NB4 (cell line): ENCODE data around the gene SUPT16H.

ENCODE experiments used
- MYC ChIP-seq: IDR thresholded peaks from 2 replicates; pipeline ENCODE4 v1.6.1; 2011; ENCODE audit warnings: low read depth, low read length
- POLR2A ChIP-seq: IDR thresholded peaks from 2 replicates; pipeline ENCODE4 v1.6.1; 2011; ENCODE audit warnings: mild to moderate bottlenecking; ENCODE audit not compliant: insufficient read length; ENCODE audit errors: extremely low read depth
- TF ChIP-seq, protein P1 (sequence below): IDR thresholded peaks from one replicate; pipeline ENCODE4 v1.5.1; 2012; ENCODE audit warnings: low read depth, low read length
- TF ChIP-seq, protein P2 (sequence below): IDR thresholded peaks from 2 replicates; pipeline ENCODE4 v1.6.1; 2011; ENCODE audit warnings: low read depth, low read length

DNA sequence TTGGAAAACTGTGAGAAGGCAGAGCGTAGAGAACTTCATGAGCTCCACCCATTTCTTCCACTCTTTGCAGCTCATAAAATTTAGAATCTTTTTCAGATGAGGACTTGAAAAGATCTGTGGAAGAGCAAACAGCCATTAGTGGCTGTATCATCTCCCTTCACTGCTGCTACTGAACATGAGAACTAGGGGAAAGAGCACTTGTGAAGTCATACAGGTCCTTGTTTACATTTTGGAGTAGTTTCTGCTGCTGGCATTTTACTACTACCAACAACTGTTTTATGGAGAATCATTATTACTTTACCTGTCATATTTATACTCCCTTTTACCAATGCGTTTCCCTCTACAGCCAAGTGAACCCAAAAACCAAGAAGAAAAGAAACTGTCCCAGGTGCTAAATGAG lies 62.9 kb downstream of the SUPT16H start:
- TF ChIP-seq, protein P1, sequence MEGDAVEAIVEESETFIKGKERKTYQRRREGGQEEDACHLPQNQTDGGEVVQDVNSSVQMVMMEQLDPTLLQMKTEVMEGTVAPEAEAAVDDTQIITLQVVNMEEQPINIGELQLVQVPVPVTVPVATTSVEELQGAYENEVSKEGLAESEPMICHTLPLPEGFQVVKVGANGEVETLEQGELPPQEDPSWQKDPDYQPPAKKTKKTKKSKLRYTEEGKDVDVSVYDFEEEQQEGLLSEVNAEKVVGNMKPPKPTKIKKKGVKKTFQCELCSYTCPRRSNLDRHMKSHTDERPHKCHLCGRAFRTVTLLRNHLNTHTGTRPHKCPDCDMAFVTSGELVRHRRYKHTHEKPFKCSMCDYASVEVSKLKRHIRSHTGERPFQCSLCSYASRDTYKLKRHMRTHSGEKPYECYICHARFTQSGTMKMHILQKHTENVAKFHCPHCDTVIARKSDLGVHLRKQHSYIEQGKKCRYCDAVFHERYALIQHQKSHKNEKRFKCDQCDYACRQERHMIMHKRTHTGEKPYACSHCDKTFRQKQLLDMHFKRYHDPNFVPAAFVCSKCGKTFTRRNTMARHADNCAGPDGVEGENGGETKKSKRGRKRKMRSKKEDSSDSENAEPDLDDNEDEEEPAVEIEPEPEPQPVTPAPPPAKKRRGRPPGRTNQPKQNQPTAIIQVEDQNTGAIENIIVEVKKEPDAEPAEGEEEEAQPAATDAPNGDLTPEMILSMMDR: no peak
- TF ChIP-seq, protein P2, sequence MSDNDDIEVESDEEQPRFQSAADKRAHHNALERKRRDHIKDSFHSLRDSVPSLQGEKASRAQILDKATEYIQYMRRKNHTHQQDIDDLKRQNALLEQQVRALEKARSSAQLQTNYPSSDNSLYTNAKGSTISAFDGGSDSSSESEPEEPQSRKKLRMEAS: no peak
- TF ChIP-seq POLR2A (no peak), MYC (no peak)
